Heart right ventricle (tissue), 16 donors: Measurements from ENCODE around the gene HMCN1. TPM values are rescaled to one million over a fixed set of nuclear protein-coding genes. Genes with fewer than 3 reads are reported as not detected.
A peak's percentile ranks its signal among the peaks of the same experiment; 100 is the strongest.

ENCODE experiments used
- ATAC-seq, 8 donors: fragments of 200-7000 bp; cut with Tn5 transposase; one replicate each; pipeline ENCODE4 v1.9.1; 2020; ENCODE audit warnings: mild to moderate bottlenecking in 8 of 8, moderate library complexity in 8 of 8, moderate number of reproducible peaks in 1 of 8
- DNase-seq, 2 donors: peaks; one replicate each; pipeline ENCODE4 v3.0.0-alpha.2; 2020
- H3K27ac ChIP-seq, 10 donors: fragments of 200-600 bp; sonication (generic) in 2 of 10; one replicate each; pipeline versions ENCODE4 v1.5.0 to v1.8.0; 2020 to 2022; ENCODE audit warnings: mild to moderate bottlenecking in 3 of 10
- H3K27me3 ChIP-seq, 7 donors: fragments of 200-600 bp; one replicate each; pipeline ENCODE4 v1.8.0; 2021 to 2022; ENCODE audit warnings: mild to moderate bottlenecking in 2 of 7
- H3K36me3 ChIP-seq, 9 donors: fragments of 200-600 bp; sonication (generic) in 1 of 9; one replicate each; pipeline versions ENCODE4 v1.5.0 to v1.8.0; 2020 to 2022; ENCODE audit warnings: mild to moderate bottlenecking in 2 of 9
- H3K4me1 ChIP-seq, 9 donors: fragments of 200-600 bp; sonication (generic) in 1 of 9; one replicate each; pipeline versions ENCODE4 v1.5.0 to v1.8.0; 2020 to 2022; ENCODE audit warnings: mild to moderate bottlenecking in 4 of 9
- H3K4me3 ChIP-seq, 10 donors: fragments of 200-600 bp; sonication (generic) in 2 of 10; one replicate each; pipeline versions ENCODE4 v1.5.0 to v1.8.0; 2020 to 2022; ENCODE audit warnings: mild to moderate bottlenecking in 7 of 10, moderate library complexity in 2 of 10
- H3K9me3 ChIP-seq, 11 donors: fragments of 200-600 bp in 10 of 11; sonication (generic) in 2 of 11; one replicate each; pipeline versions ENCODE4 v1.5.0 to v1.8.0; 2013 to 2022; ENCODE audit warnings: mild to moderate bottlenecking in 2 of 11, control low read depth in 1 of 11, moderate library complexity in 1 of 11
- CTCF ChIP-seq, 9 donors: fragments of 200-600 bp; sonication (generic) in 2 of 9; IDR thresholded peaks; one replicate each; pipeline versions ENCODE4 v1.5.0 to v1.8.0; 2021 to 2022; ENCODE audit warnings: antibody characterized with exemption in 9 of 9, mild to moderate bottlenecking in 5 of 9, moderate library complexity in 1 of 9
- WGBS, 2 donors: extraction: QIAGEN DNeasy Blood & Tissue Kit; methylation state at CpG; one replicate each; pipeline ENCODE4 v1.1.7; 2013; ENCODE audit warnings: inconsistent platforms in 1 of 2; 5-methylcytosine and 5-hydroxymethylcytosine counted together
- intact Hi-C, 10 donors: fragments of 100-400 bp; cut with DNase I; formaldehyde crosslinking; loops; one replicate each; pipeline versions ENCODE4 v1.11.1 to v1.14.2; 2022
- polyA plus RNA-seq, 2 donors: library from polyadenylated mRNA; stranded (reverse); fragments of 200-250 nt; gene quantifications; one replicate each; pipeline ENCODE4 v1.2.3, GENCODE V29; 2013
- total RNA-seq, 10 donors: library from RNA; stranded (reverse); fragmentation: NEBNext Ultra II Directional in 3 of 10; extraction: Animal tissue kit (Norgen Biotek cat#: 25700) in 3 of 10; gene quantifications; one replicate each; pipeline versions ENCODE4 v1.2.1 to v1.2.4, GENCODE V29; 2021 to 2023
- donor health status: Arrhythmogenic right ventricular cardiomyopathy.
- donor health status: ischemic (EF 13 %, LVEDD 7.1; RV severe dilation, severe dysfunction).
- donor health status: healthy with polysubstance abuse.
- donor health status: DM: no; HTN: yes; CAD: no.
- donor health status: DM: no; HTN: no; CAD: no.
- donor health status: ischemic (EF 25% LVEDD 6.9; RV normal size, moderate dysfunction).
- donor health status: ischemic (EF 25% LVEDD 5.7; RV mildly dilated, moderate dysfunction).
- donor health status: healthy.
- donor health status: DM: yes; HTN: yes; CAD: no.
- donor health status: Ischemic cardiomyopathy.
- donor health status: ischemic (EF 35%, LVEDD 5.7; RV mildly dilated, moderate dysfunction).
- donor health status: nonischemic (EF 11% LVEDD 7.7; RV severe dilation, severe dysfunction).
- donor health status: DM: yes; HTN: yes; CAD: no.
- donor health status: PGD.
- donor health status: ischemic (EF 29% LVEDD 5.4; RV normal size, mild dysfunction).
- donor health status: nonischemic (EF 23%, LVEDD 6.1; RV moderate dilation, normal function).

The HMCN1 gene
- total and polyA plus RNA-seq, 12 donors, result 3.4 to 12.4 (median 6.2) TPM

DNA sequence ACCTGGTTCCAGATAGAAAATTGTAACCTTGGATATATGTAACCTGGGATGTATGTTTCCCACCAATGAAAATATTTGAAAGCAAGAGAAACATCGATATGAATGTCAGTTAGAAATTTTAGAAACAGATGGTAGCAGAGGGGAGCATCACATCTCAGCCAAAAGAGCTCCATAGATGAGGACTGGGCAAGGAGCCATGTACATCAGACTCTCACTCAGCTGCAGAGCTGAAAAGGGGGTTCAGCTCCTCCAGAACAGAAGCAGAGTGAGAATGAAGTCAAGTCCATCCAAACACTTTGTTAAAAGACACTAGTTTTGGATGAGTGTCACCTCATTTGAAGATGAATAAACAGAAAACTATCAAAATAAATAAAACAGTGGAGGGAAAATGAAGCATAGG, 202.4 kb downstream of the HMCN1 start:
- DNase-seq, result no peak
- no peak for TF ChIP-seq CTCF (IDR thresholded peaks at IDR 0.05)
- Histone ChIP-seq H3K27me3 (no peaks in the 10 kb centered on the region), H3K4me1 (peaks cover 0 to 11% (median 0%) of the 10 kb centered on the region in 9 donors), H3K9me3 (peaks cover 0 to 18% (median 5%) of the 10 kb centered on the region in 11 donors), H3K4me3 (no peak overlapping the region), H3K27ac (no peak overlapping the region), H3K36me3 (peaks cover 0 to 6% (median 0%) of the 10 kb centered on the region in 9 donors)
- intact Hi-C loops, result no loop called here
- 65 to 68% methylated on average over 1 of the region's 1 CpG for WGBS, 2 donors
- no peak for ATAC-seq

DNA sequence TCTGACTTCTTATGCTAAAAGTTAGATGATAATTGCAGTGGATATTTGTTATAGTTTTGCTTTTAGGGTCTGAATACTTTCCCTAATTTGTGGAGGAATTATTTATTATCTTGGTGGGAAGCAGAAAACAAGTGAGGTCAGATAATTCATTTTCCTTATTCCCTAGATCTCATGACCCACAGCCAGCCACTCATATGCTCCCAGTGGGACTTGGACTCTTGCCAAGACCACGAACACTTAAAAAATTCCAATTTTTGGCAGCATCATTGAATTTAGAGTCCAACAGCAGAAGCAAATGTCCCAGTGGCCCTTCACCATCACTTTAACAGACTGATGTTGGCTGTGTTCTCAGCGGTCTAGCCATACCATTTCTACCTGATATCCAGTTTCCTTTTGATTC, 204.2 kb downstream of the HMCN1 start:
- ATAC-seq, result peak in 6 of 8 donors; percentile 16 to 64 (median 32)

DNA sequence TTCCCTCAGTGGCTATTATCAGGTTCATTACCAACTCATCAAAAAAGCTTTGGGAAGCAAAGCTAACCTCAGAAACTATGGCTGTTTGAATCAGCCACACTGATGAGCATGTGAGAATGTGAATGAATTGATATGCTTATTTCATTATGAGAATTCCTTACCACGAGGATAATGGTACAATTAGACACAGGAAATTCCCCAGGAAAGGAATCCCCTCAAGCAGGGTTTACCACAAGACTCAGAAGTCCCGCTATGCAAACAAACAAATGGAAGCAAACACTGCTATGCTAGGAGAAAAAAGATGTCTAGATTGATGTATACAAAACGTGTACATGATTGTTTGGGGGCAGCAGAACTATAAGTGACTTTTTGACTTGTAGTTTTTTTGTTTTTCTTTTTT, 205.0 kb downstream of the HMCN1 start:
- intact Hi-C loops, result no loop called here
- WGBS, 2 donors, result 50 to 56% methylated on average over 3 of the region's 3 CpGs
- H3K27me3 ChIP-seq, result no peaks in the 10 kb centered on the region

More for the DNA sequence above, 204.2 kb downstream of the HMCN1 start:
- no peak for TF ChIP-seq CTCF (IDR thresholded peaks at IDR 0.05)
- no peaks in the 10 kb centered on the region for H3K27me3 ChIP-seq
- peaks cover 0 to 11% (median 0%) of the 10 kb centered on the region in 9 donors for H3K4me1 ChIP-seq
- H3K27ac ChIP-seq, result peak overlapping the region in 1 of 10 donors; percentile 33
- H3K4me3 ChIP-seq, result no peak overlapping the region
- peaks cover 0 to 18% (median 5%) of the 10 kb centered on the region in 11 donors for H3K9me3 ChIP-seq
- intact Hi-C loops, result no loop called here
- peaks cover 0 to 6% (median 0%) of the 10 kb centered on the region in 9 donors for H3K36me3 ChIP-seq
- peak in 1 of 2 donors; percentile 49 for DNase-seq
- WGBS, 2 donors, result 34 to 42% methylated on average over 2 of the region's 2 CpGs

DNA sequence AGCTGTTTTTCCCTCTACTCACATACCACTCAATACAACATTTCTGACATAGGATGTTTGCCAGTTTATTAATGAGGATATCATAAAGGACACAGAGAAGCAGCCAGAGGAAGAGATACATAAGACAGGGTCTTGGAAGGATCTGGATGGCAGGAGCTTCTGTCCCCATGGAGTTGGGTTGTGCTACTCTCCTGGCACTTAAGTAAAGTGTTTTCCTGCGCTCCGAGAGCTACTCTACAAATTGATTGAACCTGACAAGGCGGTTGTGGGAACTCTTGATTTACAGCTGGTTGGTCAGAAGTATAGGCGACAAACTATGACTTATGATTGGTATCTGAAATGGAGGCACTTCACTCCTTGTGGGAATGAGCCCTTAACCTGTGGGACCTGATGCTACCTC, 208.8 kb downstream of the HMCN1 start:
- TF ChIP-seq CTCF (IDR thresholded peaks at IDR 0.05), result no peak
- Histone ChIP-seq H3K27me3 (no peaks in the 10 kb centered on the region), H3K27ac (no peak overlapping the region), H3K4me3 (no peak overlapping the region), H3K9me3 (peaks cover 0 to 8% (median 3%) of the 10 kb centered on the region in 11 donors), H3K4me1 (peaks cover 0 to 11% (median 0%) of the 10 kb centered on the region in 9 donors), H3K36me3 (no peaks in the 10 kb centered on the region)
- DNase-seq, result no peak
- no peak for ATAC-seq
- WGBS, 2 donors, result 94 to 96% methylated on average over 4 of the region's 4 CpGs
- intact Hi-C loops, result no loop called here

More for the DNA sequence above, 205.0 kb downstream of the HMCN1 start:
- Histone ChIP-seq H3K4me3 (no peak overlapping the region), H3K27ac (peak overlapping the region in 1 of 10 donors; percentile 33), H3K4me1 (peaks cover 0 to 11% (median 0%) of the 10 kb centered on the region in 9 donors), H3K9me3 (peaks cover 0 to 18% (median 5%) of the 10 kb centered on the region in 11 donors), H3K36me3 (peaks cover 0 to 6% (median 0%) of the 10 kb centered on the region in 9 donors)
- ATAC-seq (no peak), DNase-seq (no peak)
- no peak for TF ChIP-seq CTCF (IDR thresholded peaks at IDR 0.05)
